OCI-LY3 (cell line): Measurements from ENCODE around the gene USHBP1.

ENCODE experiments used
- EZH2phosphoT487 ChIP-seq: fragments of 200-600 bp; shearing (Covaris generic); IDR thresholded peaks from 2 replicates; pipeline ENCODE4 v1.6.1; 2018; ENCODE audit warnings: antibody characterized with exemption, mixed run types, low read depth
- TF ChIP-seq, protein P1 (sequence below): fragments of 200-600, 300-600 bp; sonication (generic); IDR thresholded peaks from 2 replicates; pipeline ENCODE4 v1.5.1; 2014; ENCODE audit warnings: antibody characterized with exemption, low read length, low read depth

DNA sequence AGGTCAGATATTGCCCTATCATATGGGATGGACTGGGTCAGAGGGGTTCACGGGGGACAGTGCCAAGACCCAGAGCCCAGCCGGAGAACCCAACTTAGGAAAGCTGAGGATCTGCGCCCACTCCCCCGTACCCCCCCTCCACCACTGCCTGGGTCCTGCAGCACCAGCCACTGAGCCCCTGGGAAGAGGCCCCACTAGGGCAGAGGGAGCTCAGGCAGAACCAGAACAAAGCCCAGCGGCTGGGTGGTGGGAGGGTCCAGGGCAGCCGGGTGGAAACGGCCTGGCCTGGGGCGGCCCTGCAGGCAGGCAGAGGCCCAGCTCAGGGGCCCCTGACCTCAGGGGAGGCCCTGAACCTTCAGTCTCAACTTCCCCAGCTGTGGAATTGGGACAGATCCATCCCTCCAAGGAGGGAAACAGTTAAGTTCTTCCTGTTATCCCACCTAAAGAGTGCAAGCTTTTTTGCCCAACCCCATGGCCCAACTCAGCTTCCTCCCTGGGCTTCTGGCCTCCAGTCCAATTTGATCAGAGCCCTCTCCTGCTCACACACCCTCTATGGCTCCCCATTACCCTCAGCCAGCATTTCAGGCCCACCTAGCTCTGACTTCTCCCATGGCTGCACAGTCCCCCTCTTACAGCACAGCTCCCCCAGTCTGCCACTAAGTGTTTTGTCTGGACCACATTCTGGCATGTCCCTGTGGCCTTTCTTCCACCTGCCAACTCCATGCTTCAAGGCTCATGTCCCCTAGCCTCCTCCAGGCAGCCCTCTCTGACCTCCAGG lies 21.9 kb downstream of the USHBP1 start:
- TF ChIP-seq, protein P1, sequence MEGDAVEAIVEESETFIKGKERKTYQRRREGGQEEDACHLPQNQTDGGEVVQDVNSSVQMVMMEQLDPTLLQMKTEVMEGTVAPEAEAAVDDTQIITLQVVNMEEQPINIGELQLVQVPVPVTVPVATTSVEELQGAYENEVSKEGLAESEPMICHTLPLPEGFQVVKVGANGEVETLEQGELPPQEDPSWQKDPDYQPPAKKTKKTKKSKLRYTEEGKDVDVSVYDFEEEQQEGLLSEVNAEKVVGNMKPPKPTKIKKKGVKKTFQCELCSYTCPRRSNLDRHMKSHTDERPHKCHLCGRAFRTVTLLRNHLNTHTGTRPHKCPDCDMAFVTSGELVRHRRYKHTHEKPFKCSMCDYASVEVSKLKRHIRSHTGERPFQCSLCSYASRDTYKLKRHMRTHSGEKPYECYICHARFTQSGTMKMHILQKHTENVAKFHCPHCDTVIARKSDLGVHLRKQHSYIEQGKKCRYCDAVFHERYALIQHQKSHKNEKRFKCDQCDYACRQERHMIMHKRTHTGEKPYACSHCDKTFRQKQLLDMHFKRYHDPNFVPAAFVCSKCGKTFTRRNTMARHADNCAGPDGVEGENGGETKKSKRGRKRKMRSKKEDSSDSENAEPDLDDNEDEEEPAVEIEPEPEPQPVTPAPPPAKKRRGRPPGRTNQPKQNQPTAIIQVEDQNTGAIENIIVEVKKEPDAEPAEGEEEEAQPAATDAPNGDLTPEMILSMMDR, result no peak
- no peak for TF ChIP-seq EZH2phosphoT487
